Neural progenitor cell (in vitro differentiated cells): Measurements from ENCODE around the gene STARD7. TPM values are rescaled to one million over a fixed set of nuclear protein-coding genes. Genes with fewer than 3 reads are reported as not detected.

ENCODE experiments used
- DNase-seq: peaks from one replicate; pipeline ENCODE4 v3.0.0-alpha.2; 2016; ENCODE audit warnings: low spot score
- H2AFZ ChIP-seq: fragments of 200-600 bp; sonication (generic); replicated peaks from 2 replicates; pipeline ENCODE4 v1.6.1; 2016; ENCODE audit warnings: antibody characterized with exemption
- H3F3A ChIP-seq: fragments of 200-600 bp; sonication (generic); 2 replicates; pipeline ENCODE4 v1.6.1; 2016; ENCODE audit warnings: antibody characterized with exemption, low read depth
- H3K27ac ChIP-seq: fragments of 200-600 bp; sonication (generic); 2 replicates; pipeline ENCODE4 v1.5.1; 2016; ENCODE audit warnings: mild to moderate bottlenecking
- H3K27me3 ChIP-seq: fragments of 200-600 bp; sonication (generic); 2 replicates; pipeline ENCODE4 v1.6.1; 2016; ENCODE audit warnings: mild to moderate bottlenecking, moderate library complexity
- H3K36me3 ChIP-seq: fragments of 200-600 bp; sonication (generic); 2 replicates; pipeline ENCODE4 v1.5.1; 2016
- H3K4me1 ChIP-seq: fragments of 200-600 bp; sonication (generic); 2 replicates; pipeline ENCODE4 v1.6.1; 2016; ENCODE audit warnings: mixed run types
- H3K4me2 ChIP-seq: fragments of 200-600 bp; sonication (generic); 2 replicates; pipeline ENCODE4 v1.6.1; 2016
- H3K4me3 ChIP-seq: fragments of 200-600 bp; sonication (generic); 2 replicates; pipeline ENCODE4 v1.5.1; 2016
- H3K79me2 ChIP-seq: fragments of 200-600 bp; sonication (generic); 2 replicates; pipeline ENCODE4 v1.6.1; 2016; ENCODE audit warnings: low read depth
- H3K9ac ChIP-seq: fragments of 200-600 bp; sonication (generic); 2 replicates; pipeline ENCODE4 v1.6.1; 2016
- H3K9me3 ChIP-seq: fragments of 200-600 bp; sonication (generic); 2 replicates; pipeline ENCODE4 v1.5.1; 2016; ENCODE audit warnings: low read depth
- H4K20me1 ChIP-seq: fragments of 200-600 bp; sonication (generic); 2 replicates; pipeline ENCODE4 v1.6.1; 2016; ENCODE audit warnings: low read depth
- H3K27ac Mint-ChIP-seq: 3 replicates; pipeline ENCODE4 v1.8.0; 2021; ENCODE audit warnings: mixed read lengths
- H3K27me3 Mint-ChIP-seq: 2 replicates; pipeline ENCODE4 v1.8.0; 2022; ENCODE audit warnings: low read depth, mild to moderate bottlenecking, inconsistent platforms, moderate library complexity, mixed read lengths; ENCODE audit not compliant: insufficient read depth
- H3K36me3 Mint-ChIP-seq: 3 replicates; pipeline ENCODE4 v1.8.0; 2021; ENCODE audit warnings: mixed read lengths
- H3K4me1 Mint-ChIP-seq: 3 replicates; pipeline ENCODE4 v1.8.0; 2021; ENCODE audit warnings: mixed read lengths
- H3K4me3 Mint-ChIP-seq: 3 replicates; pipeline ENCODE4 v1.8.0; 2021; ENCODE audit warnings: mild to moderate bottlenecking, moderate library complexity, mixed read lengths
- H3K9me3 Mint-ChIP-seq: 3 replicates; pipeline ENCODE4 v1.8.0; 2020; ENCODE audit warnings: mixed read lengths
- CTCF ChIP-seq: fragments of 200-600 bp; sonication (generic); IDR thresholded peaks from 2 replicates; pipeline ENCODE4 v1.5.1; 2017; ENCODE audit warnings: antibody characterized with exemption, mild to moderate bottlenecking
- EZH2 ChIP-seq: fragments of 200-600 bp; sonication (generic); IDR thresholded peaks from 2 replicates; pipeline ENCODE4 v1.6.1; 2017; ENCODE audit warnings: antibody characterized with exemption, mild to moderate bottlenecking, moderate library complexity
- EZH2phosphoT487 ChIP-seq: fragments of 200-600 bp; sonication (generic); IDR thresholded peaks from 2 replicates; pipeline ENCODE4 v1.6.1; 2017; ENCODE audit warnings: antibody characterized with exemption
- total RNA-seq: library from RNA; depleted of rRNA; stranded (reverse); fragments of >200 nt; gene quantifications from 2 replicates; pipeline ENCODE4 v1.2.3, GENCODE V29; 2015; ENCODE audit warnings: low replicate concordance

The STARD7 gene
- total RNA-seq, 1 donor from 2014 or later = 179 TPM

GRCh38 chr2:96185516-96185915 lies 23.1 kb downstream of the STARD7 start:
- H3K36me3 Mint-ChIP-seq = peaks cover 21% of the 10 kb centered on the region
- no peak for DNase-seq
- no peaks in the 10 kb centered on the region for H3K9me3 Mint-ChIP-seq
- TF ChIP-seq EZH2 = no peak
- TF ChIP-seq EZH2phosphoT487 = no peak
- no peak for TF ChIP-seq CTCF
- no peak overlapping the region for H3K27ac Mint-ChIP-seq
- no peak overlapping the region for H3K4me3 ChIP-seq
- peaks cover 13% of the 10 kb centered on the region for H3F3A ChIP-seq
- H3K4me1 ChIP-seq = no peaks in the 10 kb centered on the region
- H3K79me2 ChIP-seq = no peaks in the 10 kb centered on the region
- H3K27me3 Mint-ChIP-seq = peaks cover 2% of the 10 kb centered on the region
- no peaks in the 10 kb centered on the region for H3K9me3 ChIP-seq
- H3K4me3 Mint-ChIP-seq = no peak overlapping the region
- H4K20me1 ChIP-seq = no peaks in the 10 kb centered on the region
- no peak overlapping the region for H2AFZ ChIP-seq
- H3K36me3 ChIP-seq = peaks cover 6% of the 10 kb centered on the region
- H3K4me1 Mint-ChIP-seq = no peaks in the 10 kb centered on the region
- H3K4me2 ChIP-seq = no peak overlapping the region
- H3K9ac ChIP-seq = no peak overlapping the region
- no peak overlapping the region for H3K27ac ChIP-seq
- no peaks in the 10 kb centered on the region for H3K27me3 ChIP-seq

GRCh38 chr2:96184989-96185388 lies 23.6 kb downstream of the STARD7 start:
- Mint-ChIP-seq H3K4me3 (no peak overlapping the region), H3K9me3 (no peaks in the 10 kb centered on the region), H3K36me3 (peaks cover 21% of the 10 kb centered on the region), H3K4me1 (no peaks in the 10 kb centered on the region), H3K27ac (no peak overlapping the region), H3K27me3 (peaks cover 2% of the 10 kb centered on the region)
- H4K20me1 ChIP-seq = no peaks in the 10 kb centered on the region
- H3K9ac ChIP-seq = no peak overlapping the region
- no peaks in the 10 kb centered on the region for H3K9me3 ChIP-seq
- H3K27ac ChIP-seq = no peak overlapping the region
- no peak for DNase-seq
- H2AFZ ChIP-seq = no peak overlapping the region
- H3K27me3 ChIP-seq = no peaks in the 10 kb centered on the region
- H3K4me2 ChIP-seq = no peak overlapping the region
- H3K4me3 ChIP-seq = no peak overlapping the region
- H3K4me1 ChIP-seq = no peaks in the 10 kb centered on the region
- H3F3A ChIP-seq = peaks cover 13% of the 10 kb centered on the region
- H3K36me3 ChIP-seq = peaks cover 6% of the 10 kb centered on the region
- no peaks in the 10 kb centered on the region for H3K79me2 ChIP-seq
- TF ChIP-seq EZH2phosphoT487 (no peak), CTCF (no peak), EZH2 (no peak)

GRCh38 chr2:96184188-96184587 lies 24.4 kb downstream of the STARD7 start:
- Mint-ChIP-seq H3K4me1 (no peaks in the 10 kb centered on the region), H3K4me3 (no peak overlapping the region), H3K36me3 (peaks cover 19% of the 10 kb centered on the region), H3K27me3 (peaks cover 2% of the 10 kb centered on the region), H3K27ac (no peak overlapping the region), H3K9me3 (no peaks in the 10 kb centered on the region)
- H3F3A ChIP-seq = peaks cover 13% of the 10 kb centered on the region
- H3K4me3 ChIP-seq = no peak overlapping the region
- H3K27me3 ChIP-seq = no peaks in the 10 kb centered on the region
- no peak for TF ChIP-seq EZH2
- no peak for TF ChIP-seq CTCF
- no peak for TF ChIP-seq EZH2phosphoT487
- DNase-seq = no peak
- H3K4me2 ChIP-seq = no peak overlapping the region
- H3K27ac ChIP-seq = no peak overlapping the region
- H4K20me1 ChIP-seq = no peaks in the 10 kb centered on the region
- H3K9me3 ChIP-seq = no peaks in the 10 kb centered on the region
- no peak overlapping the region for H2AFZ ChIP-seq
- no peak overlapping the region for H3K9ac ChIP-seq
- peaks cover 6% of the 10 kb centered on the region for H3K36me3 ChIP-seq
- H3K4me1 ChIP-seq = no peaks in the 10 kb centered on the region
- H3K79me2 ChIP-seq = no peaks in the 10 kb centered on the region
